ENCODE results near the gene NR2C2. TPM values are rescaled to one million over a fixed set of nuclear protein-coding genes. Genes with fewer than 3 reads are reported as not detected.

The NR2C2 gene
- total and polyA plus RNA-seq, 2 of the 13 experiments (the other 11 are each of a cell fraction or from before 2014, with no cell fraction given), result 7.8 to 11.8 TPM

DNA sequence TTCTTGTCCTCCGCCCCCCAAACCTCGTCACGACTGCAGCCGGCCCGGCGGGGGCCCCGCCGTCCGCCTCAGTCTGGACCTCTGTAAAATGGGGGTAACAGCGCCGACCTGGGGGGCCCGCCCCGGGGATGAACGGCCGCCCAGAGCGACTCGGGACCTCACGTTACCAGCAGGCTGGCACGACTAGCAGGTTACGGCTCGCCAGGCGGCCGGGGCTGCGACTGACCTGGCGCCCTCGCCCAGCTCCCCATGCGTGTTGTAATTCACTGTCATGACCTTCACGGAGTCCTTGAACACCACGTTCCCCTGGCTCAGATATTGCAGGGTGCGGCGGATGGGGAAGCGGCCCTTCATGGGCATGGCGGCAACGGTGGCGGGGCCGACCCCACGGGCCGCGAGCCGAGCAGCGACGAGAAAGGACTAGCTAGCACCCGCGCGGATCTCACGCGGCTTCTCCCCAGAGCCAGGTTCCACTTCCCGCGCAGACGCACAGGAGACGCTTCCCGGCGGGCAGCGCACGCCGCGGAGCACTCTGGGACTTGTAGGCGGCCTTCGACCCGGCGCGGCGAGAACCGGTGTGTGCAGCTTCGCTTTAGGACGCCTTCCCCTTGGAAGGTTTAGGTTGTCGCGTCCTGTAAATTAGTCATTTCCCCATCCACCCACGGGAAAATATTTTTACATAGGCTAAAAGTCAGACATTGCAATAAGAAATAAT, 117.6 kb downstream of the NR2C2 start, which contains the start of gene MRPS25 (continued):
- TF ChIP-seq, protein P1, sequence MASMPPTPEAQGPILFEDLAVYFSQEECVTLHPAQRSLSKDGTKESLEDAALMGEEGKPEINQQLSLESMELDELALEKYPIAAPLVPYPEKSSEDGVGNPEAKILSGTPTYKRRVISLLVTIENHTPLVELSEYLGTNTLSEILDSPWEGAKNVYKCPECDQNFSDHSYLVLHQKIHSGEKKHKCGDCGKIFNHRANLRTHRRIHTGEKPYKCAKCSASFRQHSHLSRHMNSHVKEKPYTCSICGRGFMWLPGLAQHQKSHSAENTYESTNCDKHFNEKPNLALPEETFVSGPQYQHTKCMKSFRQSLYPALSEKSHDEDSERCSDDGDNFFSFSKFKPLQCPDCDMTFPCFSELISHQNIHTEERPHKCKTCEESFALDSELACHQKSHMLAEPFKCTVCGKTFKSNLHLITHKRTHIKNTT (CRISPR knock-in tag; IDR thresholded peaks at IDR 0.05), result no peak
- TF ChIP-seq, protein P2, sequence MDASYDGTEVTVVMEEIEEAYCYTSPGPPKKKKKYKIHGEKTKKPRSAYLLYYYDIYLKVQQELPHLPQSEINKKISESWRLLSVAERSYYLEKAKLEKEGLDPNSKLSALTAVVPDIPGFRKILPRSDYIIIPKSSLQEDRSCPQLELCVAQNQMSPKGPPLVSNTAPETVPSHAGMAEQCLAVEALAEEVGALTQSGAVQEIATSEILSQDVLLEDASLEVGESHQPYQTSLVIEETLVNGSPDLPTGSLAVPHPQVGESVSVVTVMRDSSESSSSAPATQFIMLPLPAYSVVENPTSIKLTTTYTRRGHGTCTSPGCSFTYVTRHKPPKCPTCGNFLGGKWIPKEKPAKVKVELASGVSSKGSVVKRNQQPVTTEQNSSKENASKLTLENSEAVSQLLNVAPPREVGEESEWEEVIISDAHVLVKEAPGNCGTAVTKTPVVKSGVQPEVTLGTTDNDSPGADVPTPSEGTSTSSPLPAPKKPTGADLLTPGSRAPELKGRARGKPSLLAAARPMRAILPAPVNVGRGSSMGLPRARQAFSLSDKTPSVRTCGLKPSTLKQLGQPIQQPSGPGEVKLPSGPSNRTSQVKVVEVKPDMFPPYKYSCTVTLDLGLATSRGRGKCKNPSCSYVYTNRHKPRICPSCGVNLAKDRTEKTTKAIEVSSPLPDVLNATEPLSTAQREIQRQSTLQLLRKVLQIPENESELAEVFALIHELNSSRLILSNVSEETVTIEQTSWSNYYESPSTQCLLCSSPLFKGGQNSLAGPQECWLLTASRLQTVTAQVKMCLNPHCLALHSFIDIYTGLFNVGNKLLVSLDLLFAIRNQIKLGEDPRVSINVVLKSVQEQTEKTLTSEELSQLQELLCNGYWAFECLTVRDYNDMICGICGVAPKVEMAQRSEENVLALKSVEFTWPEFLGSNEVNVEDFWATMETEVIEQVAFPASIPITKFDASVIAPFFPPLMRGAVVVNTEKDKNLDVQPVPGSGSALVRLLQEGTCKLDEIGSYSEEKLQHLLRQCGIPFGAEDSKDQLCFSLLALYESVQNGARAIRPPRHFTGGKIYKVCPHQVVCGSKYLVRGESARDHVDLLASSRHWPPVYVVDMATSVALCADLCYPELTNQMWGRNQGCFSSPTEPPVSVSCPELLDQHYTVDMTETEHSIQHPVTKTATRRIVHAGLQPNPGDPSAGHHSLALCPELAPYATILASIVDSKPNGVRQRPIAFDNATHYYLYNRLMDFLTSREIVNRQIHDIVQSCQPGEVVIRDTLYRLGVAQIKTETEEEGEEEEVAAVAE (CRISPR knock-in tag; IDR thresholded peaks at IDR 0.05; ENCODE audit: borderline replicate concordance), result peak; percentile 68; the same call in 1 of the 2 replicates
- TF ChIP-seq NR2C2 (CRISPR knock-in tag; IDR thresholded peaks at IDR 0.05; ENCODE audit: borderline replicate concordance) (peak; percentile 84), ZNF747 (CRISPR knock-in tag; IDR thresholded peaks at IDR 0.05; ENCODE audit: borderline replicate concordance) (peak; percentile 82), ZNF724P (CRISPR knock-in tag; IDR thresholded peaks at IDR 0.05; ENCODE audit: borderline replicate concordance) (peak; percentile 76; the same call in 1 of the 2 replicates), NBN (conservative IDR thresholded peaks at IDR 0.05) (no peak), TCF12 (IDR thresholded peaks at IDR 0.05) (no peak), TCF12 (CRISPR knock-in tag; IDR thresholded peaks at IDR 0.05) (no peak), MEF2D (CRISPR knock-in tag; IDR thresholded peaks at IDR 0.05) (peak; percentile 49; the same call in 1 of the 2 replicates), ZNF33A (CRISPR knock-in tag; IDR thresholded peaks at IDR 0.05; ENCODE audit: borderline replicate concordance) (no peak), CAMTA2 (CRISPR knock-in tag; IDR thresholded peaks at IDR 0.05; ENCODE audit: borderline replicate concordance) (no peak), ZNF572 (CRISPR knock-in tag; IDR thresholded peaks at IDR 0.05) (no peak), RBAK (CRISPR knock-in tag; IDR thresholded peaks at IDR 0.05) (no peak), NFIB (CRISPR knock-in tag; IDR thresholded peaks at IDR 0.05; ENCODE audit: borderline replicate concordance) (no peak), ZNF335 (CRISPR knock-in tag; IDR thresholded peaks at IDR 0.05) (no peak), U2AF1 (optimal IDR thresholded peaks at IDR 0.05; ENCODE audit: low read depth, low read length) (no peak)
- TF ChIP-seq, protein P3, sequence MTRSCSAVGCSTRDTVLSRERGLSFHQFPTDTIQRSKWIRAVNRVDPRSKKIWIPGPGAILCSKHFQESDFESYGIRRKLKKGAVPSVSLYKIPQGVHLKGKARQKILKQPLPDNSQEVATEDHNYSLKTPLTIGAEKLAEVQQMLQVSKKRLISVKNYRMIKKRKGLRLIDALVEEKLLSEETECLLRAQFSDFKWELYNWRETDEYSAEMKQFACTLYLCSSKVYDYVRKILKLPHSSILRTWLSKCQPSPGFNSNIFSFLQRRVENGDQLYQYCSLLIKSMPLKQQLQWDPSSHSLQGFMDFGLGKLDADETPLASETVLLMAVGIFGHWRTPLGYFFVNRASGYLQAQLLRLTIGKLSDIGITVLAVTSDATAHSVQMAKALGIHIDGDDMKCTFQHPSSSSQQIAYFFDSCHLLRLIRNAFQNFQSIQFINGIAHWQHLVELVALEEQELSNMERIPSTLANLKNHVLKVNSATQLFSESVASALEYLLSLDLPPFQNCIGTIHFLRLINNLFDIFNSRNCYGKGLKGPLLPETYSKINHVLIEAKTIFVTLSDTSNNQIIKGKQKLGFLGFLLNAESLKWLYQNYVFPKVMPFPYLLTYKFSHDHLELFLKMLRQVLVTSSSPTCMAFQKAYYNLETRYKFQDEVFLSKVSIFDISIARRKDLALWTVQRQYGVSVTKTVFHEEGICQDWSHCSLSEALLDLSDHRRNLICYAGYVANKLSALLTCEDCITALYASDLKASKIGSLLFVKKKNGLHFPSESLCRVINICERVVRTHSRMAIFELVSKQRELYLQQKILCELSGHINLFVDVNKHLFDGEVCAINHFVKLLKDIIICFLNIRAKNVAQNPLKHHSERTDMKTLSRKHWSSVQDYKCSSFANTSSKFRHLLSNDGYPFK (CRISPR knock-in tag; IDR thresholded peaks at IDR 0.05; ENCODE audit: borderline replicate concordance), result peak; percentile 66; the same call in 1 of the 2 replicates
- TF ChIP-seq, protein P4, sequence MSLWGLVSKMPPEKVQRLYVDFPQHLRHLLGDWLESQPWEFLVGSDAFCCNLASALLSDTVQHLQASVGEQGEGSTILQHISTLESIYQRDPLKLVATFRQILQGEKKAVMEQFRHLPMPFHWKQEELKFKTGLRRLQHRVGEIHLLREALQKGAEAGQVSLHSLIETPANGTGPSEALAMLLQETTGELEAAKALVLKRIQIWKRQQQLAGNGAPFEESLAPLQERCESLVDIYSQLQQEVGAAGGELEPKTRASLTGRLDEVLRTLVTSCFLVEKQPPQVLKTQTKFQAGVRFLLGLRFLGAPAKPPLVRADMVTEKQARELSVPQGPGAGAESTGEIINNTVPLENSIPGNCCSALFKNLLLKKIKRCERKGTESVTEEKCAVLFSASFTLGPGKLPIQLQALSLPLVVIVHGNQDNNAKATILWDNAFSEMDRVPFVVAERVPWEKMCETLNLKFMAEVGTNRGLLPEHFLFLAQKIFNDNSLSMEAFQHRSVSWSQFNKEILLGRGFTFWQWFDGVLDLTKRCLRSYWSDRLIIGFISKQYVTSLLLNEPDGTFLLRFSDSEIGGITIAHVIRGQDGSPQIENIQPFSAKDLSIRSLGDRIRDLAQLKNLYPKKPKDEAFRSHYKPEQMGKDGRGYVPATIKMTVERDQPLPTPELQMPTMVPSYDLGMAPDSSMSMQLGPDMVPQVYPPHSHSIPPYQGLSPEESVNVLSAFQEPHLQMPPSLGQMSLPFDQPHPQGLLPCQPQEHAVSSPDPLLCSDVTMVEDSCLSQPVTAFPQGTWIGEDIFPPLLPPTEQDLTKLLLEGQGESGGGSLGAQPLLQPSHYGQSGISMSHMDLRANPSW (CRISPR knock-in tag; IDR thresholded peaks at IDR 0.05; ENCODE audit: borderline replicate concordance), result peak; percentile 9; the same call in 1 of the 2 replicates
